ENCODE measurements around the gene TBC1D9. TPM values are rescaled to one million over a fixed set of nuclear protein-coding genes. Genes with fewer than 3 reads are reported as not detected.
"Not testable (repeated sequence)": the region's sequence is repeated elsewhere in the genome, so short reads cannot be mapped to it uniquely, and the experiment has no call there.

TBC1D9 gene
- polyA plus RNA-seq, 1 donor (not counting 4 experiments of a cell fraction or from before 2014, with no cell fraction given), result 11.6 TPM

DNA sequence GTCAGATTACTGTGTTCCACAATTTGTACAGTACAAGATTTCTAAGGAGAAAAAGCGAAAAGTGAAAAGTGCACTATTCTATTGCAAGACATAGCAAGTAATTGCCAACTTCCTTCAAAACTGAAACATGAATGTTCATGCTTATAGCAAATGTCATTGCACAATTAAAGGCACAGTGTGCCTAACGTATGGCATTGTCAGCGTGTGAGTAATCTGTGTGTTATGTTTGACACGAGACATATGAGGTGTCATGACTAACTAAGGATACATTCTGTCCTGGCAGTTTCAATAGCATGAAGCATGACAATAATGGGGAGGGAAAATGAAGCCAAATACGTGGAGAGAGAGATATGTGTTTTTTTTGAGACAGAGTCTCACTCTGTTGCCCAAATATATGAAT is 33.6 kb upstream of the TBC1D9 start:
- Histone ChIP-seq H3K27me3 (ENCODE audit: control insufficient read depth, extremely low read depth, insufficient read depth, low read length) (no peaks in the 10 kb centered on the region), H3K9me1 (ENCODE audit: control insufficient read depth, extremely low read depth, insufficient read depth, low read length) (no peaks in the 10 kb centered on the region), H3K4me3 (ENCODE audit: control insufficient read depth in 2 of 3, extremely low read depth in 1 of 3, insufficient read depth in 2 of 3, low read depth in 1 of 3, low read length in 3 of 3) (no peak overlapping the region), H3K4me1 (ENCODE audit: control insufficient read depth, extremely low read depth, insufficient read depth, low read length) (peaks cover 18% of the 10 kb centered on the region), H3K9ac (ENCODE audit: control insufficient read depth, extremely low read depth, insufficient read depth, low read length) (no peak overlapping the region), H3K9me3 (ENCODE audit: control insufficient read depth, low read depth, low read length) (no peaks in the 10 kb centered on the region), H4K20me1 (ENCODE audit: control insufficient read depth, extremely low read depth, insufficient read depth, low read length) (no peaks in the 10 kb centered on the region), H3K27ac (ENCODE audit: control insufficient read depth, insufficient read depth, low read length) (peak overlapping the region; percentile 55), H3K79me2 (ENCODE audit: control insufficient read depth, insufficient read depth, low read length) (no peaks in the 10 kb centered on the region), H2AFZ (ENCODE audit: control insufficient read depth, low read length) (no peak overlapping the region), H3K36me3 (ENCODE audit: control insufficient read depth in 2 of 2, extremely low read depth in 1 of 2, insufficient read depth in 2 of 2, low read length in 2 of 2) (no peaks in the 10 kb centered on the region), H3K4me2 (ENCODE audit: control insufficient read depth, extremely low read depth, insufficient read depth, low read depth, low read length) (peak overlapping the region; percentile 17)
- TF ChIP-seq, protein P1, sequence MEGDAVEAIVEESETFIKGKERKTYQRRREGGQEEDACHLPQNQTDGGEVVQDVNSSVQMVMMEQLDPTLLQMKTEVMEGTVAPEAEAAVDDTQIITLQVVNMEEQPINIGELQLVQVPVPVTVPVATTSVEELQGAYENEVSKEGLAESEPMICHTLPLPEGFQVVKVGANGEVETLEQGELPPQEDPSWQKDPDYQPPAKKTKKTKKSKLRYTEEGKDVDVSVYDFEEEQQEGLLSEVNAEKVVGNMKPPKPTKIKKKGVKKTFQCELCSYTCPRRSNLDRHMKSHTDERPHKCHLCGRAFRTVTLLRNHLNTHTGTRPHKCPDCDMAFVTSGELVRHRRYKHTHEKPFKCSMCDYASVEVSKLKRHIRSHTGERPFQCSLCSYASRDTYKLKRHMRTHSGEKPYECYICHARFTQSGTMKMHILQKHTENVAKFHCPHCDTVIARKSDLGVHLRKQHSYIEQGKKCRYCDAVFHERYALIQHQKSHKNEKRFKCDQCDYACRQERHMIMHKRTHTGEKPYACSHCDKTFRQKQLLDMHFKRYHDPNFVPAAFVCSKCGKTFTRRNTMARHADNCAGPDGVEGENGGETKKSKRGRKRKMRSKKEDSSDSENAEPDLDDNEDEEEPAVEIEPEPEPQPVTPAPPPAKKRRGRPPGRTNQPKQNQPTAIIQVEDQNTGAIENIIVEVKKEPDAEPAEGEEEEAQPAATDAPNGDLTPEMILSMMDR (optimal IDR thresholded peaks at IDR 0.05 in 1 of 3, IDR thresholded peaks at IDR 0.05 in 1 of 3, conservative IDR thresholded peaks at IDR 0.05 in 1 of 3; ENCODE audit: extremely low read depth in 1 of 3, insufficient read depth in 2 of 3, low read length in 3 of 3), result no peak
- TF ChIP-seq EZH2 (IDR thresholded peaks at IDR 0.05; ENCODE audit: low read length), result no peak
- FAIRE-seq (peak; percentile 99), DNase-seq (ENCODE audit: low read depth, low spot score) (peak; percentile 41)
- dilution Hi-C loops (cut with MboI; ENCODE audit: extremely low pct_ligation_motif_present, low sequenced_read_pairs), result no loop called here

DNA sequence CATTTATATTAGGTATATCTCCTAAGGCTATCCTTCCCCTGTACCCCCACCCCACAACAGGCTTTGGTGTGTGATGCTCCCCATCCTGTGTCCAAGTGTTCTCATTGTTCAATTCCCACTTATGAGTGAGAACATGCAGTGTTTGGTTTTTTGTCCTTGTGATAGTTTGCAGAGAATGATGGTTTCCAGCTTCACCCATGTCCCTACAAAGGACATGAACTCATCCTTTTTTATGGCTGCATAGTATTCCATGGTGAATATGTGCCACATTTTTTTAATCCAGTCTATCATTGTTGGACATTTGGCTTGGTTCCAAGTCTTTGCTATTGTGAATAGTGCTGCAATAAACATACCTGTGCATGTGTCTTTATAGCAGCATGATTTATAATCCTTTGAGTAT is 26.6 kb upstream of the TBC1D9 start:
- FAIRE-seq; H3K27ac ChIP-seq (ENCODE audit: control insufficient read depth, insufficient read depth, low read length); H3K9me3 ChIP-seq (ENCODE audit: control insufficient read depth, low read depth, low read length); H3K36me3 ChIP-seq (ENCODE audit: control insufficient read depth in 2 of 2, extremely low read depth in 1 of 2, insufficient read depth in 2 of 2, low read length in 2 of 2); H3K9me1 ChIP-seq (ENCODE audit: control insufficient read depth, extremely low read depth, insufficient read depth, low read length); dilution Hi-C loops (cut with MboI; ENCODE audit: extremely low pct_ligation_motif_present, low sequenced_read_pairs); H3K27me3 ChIP-seq (ENCODE audit: control insufficient read depth, extremely low read depth, insufficient read depth, low read length); H3K79me2 ChIP-seq (ENCODE audit: control insufficient read depth, insufficient read depth, low read length); DNase-seq (ENCODE audit: low read depth, low spot score); H3K4me1 ChIP-seq (ENCODE audit: control insufficient read depth, extremely low read depth, insufficient read depth, low read length); H4K20me1 ChIP-seq (ENCODE audit: control insufficient read depth, extremely low read depth, insufficient read depth, low read length); H3K4me2 ChIP-seq (ENCODE audit: control insufficient read depth, extremely low read depth, insufficient read depth, low read depth, low read length); H2AFZ ChIP-seq (ENCODE audit: control insufficient read depth, low read length); H3K9ac ChIP-seq (ENCODE audit: control insufficient read depth, extremely low read depth, insufficient read depth, low read length); H3K4me3 ChIP-seq (ENCODE audit: control insufficient read depth in 2 of 3, extremely low read depth in 1 of 3, insufficient read depth in 2 of 3, low read depth in 1 of 3, low read length in 3 of 3): not testable (repeated sequence)

DNA sequence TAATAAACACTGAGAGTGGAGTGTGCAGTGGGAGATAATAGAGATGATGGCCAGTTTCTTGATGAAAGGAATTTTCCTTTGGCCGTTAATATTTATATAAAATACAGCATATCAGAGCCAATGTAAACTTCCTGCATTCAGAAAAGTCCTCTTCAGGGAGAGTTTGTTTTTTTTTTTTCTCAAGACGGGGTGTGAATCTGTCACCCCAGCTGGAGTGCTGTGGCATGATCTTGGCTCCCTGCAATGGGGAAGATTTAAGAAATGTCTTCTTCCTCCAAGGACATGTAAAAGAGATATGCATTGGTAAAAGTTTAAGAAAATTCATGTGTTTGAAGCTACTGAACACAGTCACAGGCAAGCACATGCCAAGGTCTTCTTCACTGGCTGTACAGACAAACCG is 25.4 kb upstream of the TBC1D9 start:
- Histone ChIP-seq H3K36me3 (ENCODE audit: control insufficient read depth in 2 of 2, extremely low read depth in 1 of 2, insufficient read depth in 2 of 2, low read length in 2 of 2) (no peaks in the 10 kb centered on the region), H2AFZ (ENCODE audit: control insufficient read depth, low read length) (no peak overlapping the region), H3K9me1 (ENCODE audit: control insufficient read depth, extremely low read depth, insufficient read depth, low read length) (no peaks in the 10 kb centered on the region), H3K9ac (ENCODE audit: control insufficient read depth, extremely low read depth, insufficient read depth, low read length) (no peak overlapping the region), H3K4me3 (ENCODE audit: control insufficient read depth in 2 of 3, extremely low read depth in 1 of 3, insufficient read depth in 2 of 3, low read depth in 1 of 3, low read length in 3 of 3) (no peak overlapping the region), H3K27me3 (ENCODE audit: control insufficient read depth, extremely low read depth, insufficient read depth, low read length) (no peaks in the 10 kb centered on the region), H3K4me1 (ENCODE audit: control insufficient read depth, extremely low read depth, insufficient read depth, low read length) (no peaks in the 10 kb centered on the region), H3K4me2 (ENCODE audit: control insufficient read depth, extremely low read depth, insufficient read depth, low read depth, low read length) (no peak overlapping the region), H3K79me2 (ENCODE audit: control insufficient read depth, insufficient read depth, low read length) (no peaks in the 10 kb centered on the region), H3K27ac (ENCODE audit: control insufficient read depth, insufficient read depth, low read length) (no peak overlapping the region), H4K20me1 (ENCODE audit: control insufficient read depth, extremely low read depth, insufficient read depth, low read length) (no peaks in the 10 kb centered on the region), H3K9me3 (ENCODE audit: control insufficient read depth, low read depth, low read length) (no peaks in the 10 kb centered on the region)
- TF ChIP-seq, protein P1 (optimal IDR thresholded peaks at IDR 0.05 in 1 of 3, IDR thresholded peaks at IDR 0.05 in 1 of 3, conservative IDR thresholded peaks at IDR 0.05 in 1 of 3; ENCODE audit: extremely low read depth in 1 of 3, insufficient read depth in 2 of 3, low read length in 3 of 3), result no peak
- no peak for TF ChIP-seq EZH2 (IDR thresholded peaks at IDR 0.05; ENCODE audit: low read length)
- FAIRE-seq, result no peak
- dilution Hi-C loops (cut with MboI; ENCODE audit: extremely low pct_ligation_motif_present, low sequenced_read_pairs), result no loop called here
- no peak for DNase-seq (ENCODE audit: low read depth, low spot score)
